GM12865 (cell line): ENCODE data around the gene SIPA1L2.

Experiments
- DNase-seq: peaks from one replicate; pipeline ENCODE4 v3.0.0; 2010; ENCODE audit warnings: low read depth
- H3K4me3 ChIP-seq: 2 replicates; pipeline ENCODE4 v1.5.1; 2011; ENCODE audit warnings: mild to moderate bottlenecking, low read depth, low read length, control low read depth
- TF ChIP-seq, protein P1 (sequence below): IDR thresholded peaks from 2 replicates; pipeline ENCODE4 v1.5.1; 2011; ENCODE audit warnings: low read length, control low read depth, low read depth, inconsistent platforms; ENCODE audit not compliant: insufficient read depth; ENCODE audit errors: missing control alignments

The SIPA1L2 gene

DNA sequence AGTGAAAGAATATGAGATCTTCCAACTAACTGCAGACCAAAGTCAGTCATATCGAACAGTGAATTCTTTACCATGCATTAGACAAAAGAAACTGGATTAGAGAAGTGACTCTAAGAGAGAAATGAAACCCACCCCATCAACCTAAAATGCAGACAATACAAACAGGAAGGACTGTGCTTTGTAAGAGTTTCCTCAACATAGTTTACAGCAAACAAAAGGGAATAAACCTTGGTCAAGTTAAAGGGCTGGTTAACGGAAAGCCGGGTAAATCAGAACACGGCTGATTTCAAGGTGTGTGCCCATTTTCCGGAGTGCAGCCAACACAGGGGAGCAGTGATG, 39.2 kb downstream of the SIPA1L2 start:
- TF ChIP-seq, protein P1, sequence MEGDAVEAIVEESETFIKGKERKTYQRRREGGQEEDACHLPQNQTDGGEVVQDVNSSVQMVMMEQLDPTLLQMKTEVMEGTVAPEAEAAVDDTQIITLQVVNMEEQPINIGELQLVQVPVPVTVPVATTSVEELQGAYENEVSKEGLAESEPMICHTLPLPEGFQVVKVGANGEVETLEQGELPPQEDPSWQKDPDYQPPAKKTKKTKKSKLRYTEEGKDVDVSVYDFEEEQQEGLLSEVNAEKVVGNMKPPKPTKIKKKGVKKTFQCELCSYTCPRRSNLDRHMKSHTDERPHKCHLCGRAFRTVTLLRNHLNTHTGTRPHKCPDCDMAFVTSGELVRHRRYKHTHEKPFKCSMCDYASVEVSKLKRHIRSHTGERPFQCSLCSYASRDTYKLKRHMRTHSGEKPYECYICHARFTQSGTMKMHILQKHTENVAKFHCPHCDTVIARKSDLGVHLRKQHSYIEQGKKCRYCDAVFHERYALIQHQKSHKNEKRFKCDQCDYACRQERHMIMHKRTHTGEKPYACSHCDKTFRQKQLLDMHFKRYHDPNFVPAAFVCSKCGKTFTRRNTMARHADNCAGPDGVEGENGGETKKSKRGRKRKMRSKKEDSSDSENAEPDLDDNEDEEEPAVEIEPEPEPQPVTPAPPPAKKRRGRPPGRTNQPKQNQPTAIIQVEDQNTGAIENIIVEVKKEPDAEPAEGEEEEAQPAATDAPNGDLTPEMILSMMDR = no peak
- H3K4me3 ChIP-seq = no peak overlapping the region
- DNase-seq = peak; percentile 48

- H3K4me3 ChIP-seq = no peak overlapping the region
- no peak for DNase-seq
- TF ChIP-seq, protein P1 = no peak
Measured at GRCh38 chr1:232589812-232590743, 39.9 kb downstream of the SIPA1L2 start.

DNA sequence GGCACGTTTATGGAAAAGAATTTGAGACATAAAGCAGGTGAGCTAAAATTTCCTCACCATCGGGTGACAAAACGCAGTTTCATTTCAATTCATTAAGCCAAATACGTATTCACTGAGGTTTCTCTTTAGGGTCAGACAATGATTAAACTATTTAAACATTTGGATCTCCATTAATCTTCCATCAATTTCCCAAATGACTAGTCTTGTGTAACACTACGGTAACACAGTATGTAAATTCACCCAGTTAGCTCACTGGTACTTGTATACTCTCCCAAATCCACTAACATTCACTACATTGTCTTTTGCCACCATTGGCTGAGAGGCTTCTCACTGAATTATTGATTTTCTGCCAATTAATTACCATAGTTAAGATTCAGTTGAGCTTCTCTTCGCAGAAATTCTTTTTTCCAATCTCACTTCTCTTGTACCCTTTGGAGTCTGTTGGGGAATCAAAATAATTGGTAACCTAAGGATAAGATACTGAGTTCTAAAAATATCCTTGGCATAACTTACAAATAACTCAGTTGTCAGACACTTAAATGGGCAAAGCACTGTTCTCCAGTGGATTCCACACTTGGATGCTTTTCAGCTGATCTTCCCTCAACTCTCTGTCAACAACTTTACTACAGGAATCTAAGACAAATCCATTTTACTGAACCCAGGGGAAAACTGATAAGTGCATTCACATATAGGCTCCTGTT, 40.7 kb downstream of the SIPA1L2 start:
- H3K4me3 ChIP-seq = no peak overlapping the region
- TF ChIP-seq, protein P1 = no peak
- DNase-seq = no peak

DNA sequence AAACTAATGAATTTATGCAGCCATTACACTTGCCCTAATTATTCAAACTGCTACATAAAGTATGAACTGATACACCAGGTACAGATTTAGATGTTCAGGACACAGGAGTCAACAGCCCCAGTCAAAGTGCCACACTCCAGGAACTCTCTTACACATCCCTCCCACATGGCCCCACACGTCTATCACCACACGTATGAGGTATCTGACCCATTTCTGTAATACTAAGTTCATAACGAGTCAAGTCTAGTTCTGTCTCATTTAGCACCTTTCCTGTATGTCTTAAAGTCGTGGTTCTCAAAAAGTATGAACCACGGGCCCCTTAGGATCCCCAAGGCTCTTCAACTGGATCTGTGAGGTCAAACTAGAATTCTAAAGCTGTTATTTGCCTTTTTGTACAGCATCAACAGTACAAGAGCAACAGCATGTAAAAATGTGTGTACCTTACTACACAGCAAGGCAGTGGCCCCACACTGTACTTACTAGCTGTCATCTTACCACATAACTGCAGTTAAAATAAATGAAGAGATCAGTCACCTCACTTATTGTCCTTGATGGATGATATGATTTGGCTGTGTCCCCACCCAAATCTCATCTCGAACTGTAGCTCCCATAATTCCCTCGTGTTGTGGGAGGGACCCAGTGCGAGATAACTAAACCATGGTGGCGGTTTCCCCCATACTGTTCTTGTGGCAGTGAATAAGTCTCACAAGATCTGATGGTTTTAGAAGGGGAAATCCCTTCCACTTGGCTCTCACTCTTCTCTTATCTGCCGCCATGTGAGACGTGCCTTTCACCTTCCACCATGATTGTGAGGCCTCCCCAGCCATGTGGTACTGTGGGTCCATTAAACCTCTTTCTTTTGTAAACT, 42.6 kb downstream of the SIPA1L2 start:
- DNase-seq = no peak
- TF ChIP-seq, protein P1 = no peak
- no peak overlapping the region for H3K4me3 ChIP-seq

- no peak for DNase-seq
- no peak overlapping the region for H3K4me3 ChIP-seq
- TF ChIP-seq, protein P1 = no peak
Measured at GRCh38 chr1:232586679-232587078, 43.3 kb downstream of the SIPA1L2 start.

DNA sequence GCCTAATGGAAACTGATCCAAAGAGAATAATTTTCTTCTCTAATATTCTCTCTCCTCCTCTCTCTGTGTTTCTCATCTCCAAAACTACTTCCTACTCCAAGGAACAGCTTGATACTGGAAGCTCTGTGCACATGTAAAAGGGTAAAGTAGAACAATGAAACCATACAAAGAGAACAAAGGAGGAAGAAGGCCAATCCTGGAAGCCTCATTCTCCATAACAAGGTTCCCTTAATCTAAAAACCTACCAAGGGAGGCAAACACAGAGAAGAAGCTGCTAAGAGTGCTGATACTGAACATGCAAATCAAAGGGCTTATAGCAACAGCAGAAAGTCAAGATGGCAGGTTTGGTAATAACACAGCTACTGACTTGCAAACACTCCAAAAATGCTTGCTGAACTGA, 44.4 kb downstream of the SIPA1L2 start:
- TF ChIP-seq, protein P1 = no peak

More for the DNA sequence above, 44.4 kb downstream of the SIPA1L2 start:
- no peak for DNase-seq
- H3K4me3 ChIP-seq = no peak overlapping the region
